Measurements from ENCODE around the gene BCCIP. TPM values are rescaled to one million over a fixed set of nuclear protein-coding genes. Genes with fewer than 3 reads are reported as not detected.

Gene BCCIP
- 120 to 145 TPM (median 128 TPM) in 5 replicates for total RNA-seq (2022; extraction: Qiagen RNA extraction; ENCODE audit: low read depth)

DNA sequence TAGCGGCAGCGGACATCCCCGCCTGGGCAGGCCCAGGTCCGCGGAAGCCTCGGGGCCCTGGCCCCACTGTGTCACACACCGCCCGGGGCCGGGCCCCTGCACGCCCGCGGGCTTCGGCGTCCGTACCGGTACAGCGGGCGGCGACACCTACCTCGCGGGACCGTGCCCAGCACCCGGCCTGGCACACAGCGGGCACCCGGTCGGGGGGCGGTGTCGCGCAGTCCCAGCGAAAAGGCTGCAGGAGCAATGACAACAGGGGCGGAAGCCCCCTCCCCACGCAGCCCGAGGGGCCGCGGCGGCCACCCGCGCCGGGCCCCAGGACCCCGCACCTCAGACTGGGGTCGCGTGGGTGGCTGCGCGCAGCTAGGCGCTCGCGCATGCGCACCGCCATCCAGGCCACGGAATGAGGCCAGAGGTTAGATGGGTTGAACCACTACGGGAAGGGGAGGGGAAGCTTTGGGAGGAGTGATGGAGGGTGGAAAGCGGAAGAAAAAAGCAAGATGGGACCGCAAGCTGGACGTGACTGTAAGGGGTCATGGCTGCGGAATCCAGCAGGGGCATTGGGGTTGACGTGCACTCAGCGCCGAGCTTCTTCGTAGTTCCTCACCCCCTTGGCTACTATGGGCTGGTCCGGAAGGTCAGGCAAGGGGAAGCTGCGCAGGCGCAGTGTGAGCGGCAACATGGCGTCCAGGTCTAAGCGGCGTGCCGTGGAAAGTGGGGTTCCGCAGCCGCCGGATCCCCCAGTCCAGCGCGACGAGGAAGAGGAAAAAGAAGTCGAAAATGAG is at the start of gene BCCIP, which contains the start of gene UROS:
Gene BCCIP (plus strand): TSS at position 669 of the 785 bp plus-strand sequence. CDS start 12 bp downstream, at position 681.
Gene UROS (minus strand): TSS at position 381 of the 785 bp plus-strand sequence. CDS start 6,759 bp downstream, outside the sequence.

DNA sequence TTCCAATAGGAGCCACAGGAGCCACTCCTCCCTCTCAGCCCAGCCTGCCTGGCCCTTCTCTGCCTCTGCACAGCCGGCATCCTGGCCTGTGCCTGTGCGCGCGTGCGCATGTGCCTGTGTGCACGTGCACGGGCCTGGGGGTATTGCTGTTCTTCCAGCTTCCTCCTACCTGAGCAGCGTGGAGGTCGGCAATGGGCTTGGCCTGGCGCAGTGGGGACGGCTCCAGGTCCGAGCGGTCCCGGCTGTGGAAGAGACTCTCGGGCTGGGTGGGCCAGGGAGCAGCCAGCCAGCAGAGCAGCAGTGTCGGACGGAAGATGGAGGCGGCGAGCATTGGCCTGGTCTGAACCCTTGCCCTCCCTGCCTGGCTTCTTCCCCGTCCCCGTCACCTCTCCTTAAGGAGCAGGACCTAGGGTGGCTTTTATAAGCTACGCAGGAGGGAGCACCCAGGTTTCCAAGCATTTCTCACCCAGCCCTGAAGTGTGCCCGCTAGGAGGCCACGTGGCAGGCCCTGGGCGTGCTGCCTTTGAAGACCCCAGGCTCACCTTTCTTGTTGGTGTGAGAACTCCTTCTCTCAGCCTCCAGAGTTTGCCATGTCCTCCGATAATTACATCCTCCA is 47.7 kb upstream of the BCCIP start, which contains the start of gene MMP21:
Gene MMP21 (minus strand): TSS at position 331 of the 616 bp plus-strand sequence. CDS start 0 bp downstream, at position 331.

GRCh38 chr10:125881192-125881591 is 57.8 kb downstream of the BCCIP start, which contains the start of gene DHX32:
Gene DHX32 (minus strand): TSS chr10:125881292. CDS start chr10:125880824, 468 bp downstream.

Other genes starting within 250 kb of the BCCIP start
- gene TEX36, start 140.4 kb upstream of the BCCIP start, total RNA-seq (2022; extraction: Qiagen RNA extraction; ENCODE audit: low read depth) = not detected in 5 replicates
- 14.3 to 20.3 TPM (median 19.8 TPM) in 5 replicates for gene EDRF1, start 103.8 kb upstream of the BCCIP start, total RNA-seq (2022; extraction: Qiagen RNA extraction; ENCODE audit: low read depth)
- 0.03 TPM in 1 of 5 replicates, not detected in the others for gene MMP21, start 47.7 kb upstream of the BCCIP start, total RNA-seq (2022; extraction: Qiagen RNA extraction; ENCODE audit: low read depth)
- gene UROS, start 288 bp upstream of the BCCIP start, total RNA-seq (2022; extraction: Qiagen RNA extraction; ENCODE audit: low read depth) = 60.4 to 67.0 TPM (median 61.7 TPM) in 5 replicates
- gene DHX32, start 57.7 kb downstream of the BCCIP start, total RNA-seq (2022; extraction: Qiagen RNA extraction; ENCODE audit: low read depth) = 39.7 to 51.2 TPM (median 49.9 TPM) in 5 replicates
- 2.9 to 5.7 TPM (median 4.2 TPM) in 5 replicates for gene FANK1, start 73.0 kb downstream of the BCCIP start, total RNA-seq (2022; extraction: Qiagen RNA extraction; ENCODE audit: low read depth)

All from A549 treated with DMSO at 1 μM for 4 hours (cell line).